Cardiac septum (tissue), 1 donor: ENCODE results near the gene DOCK11. TPM values are rescaled to one million over a fixed set of nuclear protein-coding genes. Genes with fewer than 3 reads are reported as not detected.

Source experiments
- DNase-seq: peaks from one replicate; pipeline ENCODE4 v3.0.0-alpha.2; 2020; ENCODE audit warnings: low spot score
- intact Hi-C: fragments of 100-400 bp; cut with DNase I; formaldehyde crosslinking; loops from one replicate; pipeline ENCODE4 v1.14.0; 2022
- total RNA-seq: library from RNA; stranded (reverse); fragmentation: NEBNext Ultra II Directional; extraction: Animal tissue kit (Norgen Biotek cat#: 25700); gene quantifications from one replicate; pipeline ENCODE4 v1.2.1, GENCODE V29; 2021
- donor health status: DM: no; HTN: no; CAD: no.

Gene DOCK11
- total RNA-seq, 1 donor from 2014 or later, result 3.8 TPM

GRCh38 chrX:118603981-118604380, 108.4 kb downstream of the DOCK11 start:
- no peak for DNase-seq
- intact Hi-C loops, result loop anchor here (5.0 kb wide), 1 partner anchor 147 kb away; no protein-coding TSS in a partner anchor

- DNase-seq, result no peak
- intact Hi-C loops, result no loop called here
Observed at GRCh38 chrX:118612290-118612689, 116.7 kb downstream of the DOCK11 start.

DNA sequence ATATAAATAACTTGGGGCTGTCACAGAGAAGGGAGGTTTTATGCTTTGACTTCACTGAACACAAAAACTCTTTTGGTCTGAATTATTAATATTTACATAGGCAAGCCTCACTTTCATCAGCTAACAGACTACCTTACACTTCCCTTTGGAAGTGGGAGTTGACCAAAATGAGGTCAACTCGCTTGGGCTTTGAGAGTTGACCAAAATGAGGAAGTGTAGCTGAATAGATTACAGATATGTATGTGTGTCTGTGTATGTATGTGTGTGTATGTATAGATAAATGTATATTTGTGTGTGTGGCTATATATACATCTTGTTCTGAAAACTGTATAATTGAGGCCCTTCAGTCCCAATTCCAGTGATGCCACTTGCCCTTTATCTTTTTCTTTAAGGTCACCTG, 118.5 kb downstream of the DOCK11 start:
- no peak for DNase-seq
- intact Hi-C loops, result no loop called here

GRCh38 chrX:118615141-118615540, 119.5 kb downstream of the DOCK11 start:
- intact Hi-C loops, result no loop called here
- DNase-seq, result no peak

- intact Hi-C loops, result no loop called here
- no peak for DNase-seq
Observed at GRCh38 chrX:118621081-118621759, 125.6 kb downstream of the DOCK11 start.

- no peak for DNase-seq
Observed at GRCh38 chrX:118623062-118623461, 127.4 kb downstream of the DOCK11 start.

DNA sequence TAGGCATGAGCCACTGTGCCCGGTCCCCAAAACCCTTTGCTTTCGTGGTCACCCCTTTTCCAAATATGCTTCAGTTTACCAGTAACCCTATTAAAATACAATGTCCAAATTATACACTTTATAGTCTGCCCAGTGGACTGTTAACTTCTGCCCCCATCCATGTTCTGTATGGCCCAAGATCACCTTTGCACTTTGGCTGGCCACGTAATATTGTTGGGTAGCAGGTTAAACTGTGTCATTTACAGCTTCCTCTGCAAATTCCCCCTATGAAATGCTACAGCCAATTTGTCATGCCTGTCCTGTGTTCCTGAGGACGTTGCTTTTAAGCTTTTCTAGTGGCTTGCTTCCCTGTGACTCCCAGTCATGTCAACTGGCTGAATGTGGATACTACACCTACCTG, 130.7 kb downstream of the DOCK11 start:
- intact Hi-C loops, result no loop called here
- no peak for DNase-seq

More at GRCh38 chrX:118623062-118623461, 127.4 kb downstream of the DOCK11 start:
- intact Hi-C loops, result no loop called here

GRCh38 chrX:118627084-118627758, 131.6 kb downstream of the DOCK11 start:
- intact Hi-C loops, result no loop called here
- no peak for DNase-seq

DNA sequence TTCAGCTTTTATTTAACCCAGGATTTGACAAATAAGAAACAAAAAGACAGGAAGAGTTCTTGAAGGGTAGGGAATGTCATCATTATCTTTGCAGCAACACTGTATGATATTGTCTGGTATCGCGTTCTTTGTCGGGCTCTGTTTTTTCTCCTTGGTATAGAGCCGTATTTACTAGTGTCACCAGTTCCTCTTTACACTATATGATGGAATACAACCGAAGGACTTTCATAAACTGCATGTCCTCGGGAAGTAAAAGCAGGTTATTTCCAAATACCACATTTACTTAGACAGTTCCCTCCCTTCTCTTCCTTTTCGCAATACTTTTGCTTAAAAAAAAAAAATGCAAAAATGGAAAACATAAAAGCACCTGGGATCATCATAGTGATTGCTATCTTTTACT, 135.2 kb downstream of the DOCK11 start:
- intact Hi-C loops, result no loop called here
- DNase-seq, result no peak

DNA sequence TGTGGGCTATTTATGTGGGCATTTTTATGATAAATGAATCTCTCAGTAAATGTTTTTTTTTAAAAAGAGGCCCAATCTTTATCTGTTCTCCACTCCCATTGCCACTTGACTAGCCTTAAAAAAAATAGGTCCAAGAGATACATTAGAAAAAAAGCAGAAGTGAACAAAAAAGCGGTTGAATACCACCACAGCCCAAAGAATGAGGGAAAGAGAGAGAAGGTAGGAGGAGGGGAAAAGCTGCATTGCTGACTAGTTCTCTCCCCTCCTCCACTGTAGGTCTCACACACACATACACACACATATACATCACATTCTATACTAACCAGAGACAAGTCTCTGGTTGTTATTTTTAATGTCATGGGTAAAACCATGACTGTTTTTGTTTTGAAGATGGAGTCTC, 136.0 kb downstream of the DOCK11 start:
- no peak for DNase-seq
- intact Hi-C loops, result no loop called here

GRCh38 chrX:118632862-118633261, 137.2 kb downstream of the DOCK11 start:
- intact Hi-C loops, result no loop called here
- no peak for DNase-seq

- no peak for DNase-seq
- intact Hi-C loops, result no loop called here
Observed at GRCh38 chrX:118633530-118633929, 137.9 kb downstream of the DOCK11 start.

DNA sequence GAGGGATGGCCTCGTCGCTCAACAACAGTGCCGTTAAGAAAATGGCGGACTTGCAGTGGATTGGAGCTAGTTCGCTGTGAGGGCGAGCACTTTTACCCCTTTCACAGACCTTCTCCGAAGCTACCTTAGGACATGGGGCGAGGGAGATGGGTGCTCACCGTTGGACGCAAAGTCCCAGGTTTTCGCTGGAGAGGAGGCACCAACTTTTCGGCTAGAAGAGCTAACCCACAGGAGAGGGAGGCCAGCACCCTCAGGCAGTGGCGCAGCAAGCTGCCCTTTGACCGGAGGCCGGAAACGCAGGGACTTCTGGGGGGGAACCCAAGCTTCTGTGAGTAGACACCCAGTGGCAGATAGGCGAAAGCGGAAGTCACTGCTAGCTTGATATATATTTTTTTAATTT, 138.7 kb downstream of the DOCK11 start:
- no peak for DNase-seq
- intact Hi-C loops, result no loop called here

GRCh38 chrX:118637997-118638396, 142.4 kb downstream of the DOCK11 start:
- no peak for DNase-seq
- intact Hi-C loops, result no loop called here

GRCh38 chrX:118644378-118644777, 148.8 kb downstream of the DOCK11 start:
- intact Hi-C loops, result loop anchor here (5.0 kb wide), 1 partner anchor 163 kb away; no protein-coding TSS in a partner anchor

DNA sequence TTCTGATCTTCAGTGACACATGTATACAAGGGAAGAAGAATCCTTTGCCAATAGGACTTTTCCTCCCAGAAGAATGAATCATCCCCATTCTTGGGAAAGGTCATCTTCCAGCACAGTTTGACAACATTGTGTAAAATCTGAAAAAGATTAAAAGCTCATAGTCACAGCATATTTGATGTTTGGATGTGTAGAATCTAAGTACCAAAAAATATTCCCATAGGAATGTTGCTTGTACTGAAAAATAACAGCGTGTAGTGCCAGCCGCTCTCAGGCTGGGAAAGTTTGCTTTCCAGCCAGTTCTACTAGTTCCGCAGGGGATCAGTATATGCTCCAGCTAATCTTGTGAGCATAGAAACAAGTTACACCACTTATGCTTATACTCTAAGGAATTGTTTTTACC, 157.1 kb downstream of the DOCK11 start:
- intact Hi-C loops, result no loop called here
- DNase-seq, result no peak

More at GRCh38 chrX:118644378-118644777, 148.8 kb downstream of the DOCK11 start:
- DNase-seq, result no peak

DNA sequence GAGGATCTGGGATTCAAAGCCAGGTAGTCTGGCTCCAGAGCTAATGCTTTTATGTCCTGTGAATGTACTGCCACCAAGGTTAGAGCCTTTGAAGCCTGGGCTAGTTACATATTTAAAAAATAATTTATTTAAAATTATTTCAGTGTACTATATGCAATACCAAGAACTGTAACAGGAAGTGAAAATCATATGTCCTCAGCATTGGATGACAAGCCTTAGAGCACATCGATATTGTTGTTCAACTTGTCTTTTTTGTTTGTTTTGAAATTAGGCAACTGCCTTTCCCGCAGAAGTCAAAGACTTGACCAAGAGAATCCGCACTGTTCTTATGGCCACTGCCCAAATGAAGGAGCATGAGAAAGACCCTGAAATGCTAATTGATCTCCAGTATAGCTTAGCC, 158.7 kb downstream of the DOCK11 start:
- DNase-seq, result no peak
- intact Hi-C loops, result no loop called here

GRCh38 chrX:118655561-118656246, 160.1 kb downstream of the DOCK11 start:
- no peak for DNase-seq
- intact Hi-C loops, result no loop called here

DNA sequence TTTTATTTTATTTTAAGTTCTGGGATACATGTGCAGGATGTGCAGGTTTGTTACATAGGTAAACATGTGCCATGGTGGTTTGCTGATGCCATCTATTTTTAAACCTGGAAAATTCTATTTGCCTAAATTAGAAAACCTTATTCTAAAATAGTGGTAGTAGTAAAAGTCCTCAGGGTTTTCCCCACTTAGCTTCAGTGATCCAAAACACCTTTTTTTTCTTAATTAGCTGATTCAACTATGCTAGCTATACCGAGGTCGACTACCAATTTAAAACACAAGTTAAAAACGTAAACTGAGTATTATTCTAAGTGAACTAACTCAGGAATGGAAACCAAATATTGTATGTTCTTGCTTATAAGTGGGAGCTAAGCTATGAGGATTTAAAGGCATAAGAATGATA, 161.8 kb downstream of the DOCK11 start:
- no peak for DNase-seq
- intact Hi-C loops, result no loop called here

- DNase-seq, result no peak
- intact Hi-C loops, result no loop called here
Observed at GRCh38 chrX:118660085-118660484, 164.5 kb downstream of the DOCK11 start.

GRCh38 chrX:118665204-118665603, 169.6 kb downstream of the DOCK11 start:
- intact Hi-C loops, result no loop called here
- DNase-seq, result no peak
